H1 (cell line): ENCODE measurements around the gene POM121L2.

Experiments
- CREB1 ChIP-seq: IDR thresholded peaks from 2 replicates; pipeline ENCODE4 v1.6.1; 2012; ENCODE audit warnings: inconsistent platforms
- CTCF ChIP-seq, 3 experiments: IDR thresholded peaks; 1 replicate in 2 of 3; 2 replicates in 1 of 3; pipeline versions ENCODE4 v1.5.1 to v1.6.1; 2011; ENCODE audit warnings: low read length in 3 of 3, mild to moderate bottlenecking in 3 of 3, inconsistent platforms in 2 of 3, low read depth in 1 of 3, moderate library complexity in 1 of 3; ENCODE audit not compliant: insufficient read depth in 1 of 3; ENCODE audit errors: control extremely low read depth in 1 of 3
- EGR1 ChIP-seq: IDR thresholded peaks from 2 replicates; pipeline ENCODE4 v1.6.1; 2011; ENCODE audit warnings: low read depth, low read length, borderline replicate concordance
- POLR2A ChIP-seq, 2 experiments: IDR thresholded peaks; 1 replicate in 1 of 2; 2 replicates in 1 of 2; pipeline ENCODE4 v1.6.1; 2011; ENCODE audit warnings: low read depth in 2 of 2, low read length in 2 of 2, mild to moderate bottlenecking in 2 of 2; ENCODE audit errors: control extremely low read depth in 1 of 2
- RFX5 ChIP-seq: IDR thresholded peaks from 2 replicates; pipeline ENCODE4 v1.6.1; 2011; ENCODE audit warnings: low read depth, low read length, improper control_type of control experiment, borderline replicate concordance
- SIRT6 ChIP-seq: IDR thresholded peaks from one replicate; pipeline ENCODE4 v1.7.1; 2012; ENCODE audit warnings: low read length, inconsistent platforms
- SIX5 ChIP-seq: IDR thresholded peaks from 2 replicates; pipeline ENCODE4 v1.6.1; 2011; ENCODE audit warnings: mild to moderate bottlenecking, low read depth, low read length
- SP1 ChIP-seq: IDR thresholded peaks from 2 replicates; pipeline ENCODE4 v1.6.1; 2011; ENCODE audit warnings: low read depth, low read length
- ZNF274 ChIP-seq: IDR thresholded peaks from 2 replicates; pipeline ENCODE4 v1.7.0; 2012; ENCODE audit warnings: low read length, borderline replicate concordance; ENCODE audit errors: extremely low read depth

GRCh38 chr6:27314046-27314445 is 2.0 kb upstream of the POM121L2 start:
- TF ChIP-seq SIRT6 (no peak), CTCF (IDR thresholded peaks at IDR 0.05; ENCODE audit: control extremely low read depth in 1 of 3, insufficient read depth in 1 of 3, low read depth in 1 of 3, low read length in 3 of 3) (no peak), SIX5 (no peak), EGR1 (no peak), SP1 (no peak), POLR2A (IDR thresholded peaks at IDR 0.05; ENCODE audit: control extremely low read depth in 1 of 2, low read depth in 2 of 2, low read length in 2 of 2) (no peak), ZNF274 (no peak), CREB1 (no peak), RFX5 (no peak)
